A549 treated with Hydrocortisone at 1 μM for 4 hours (cell line): Measurements from ENCODE around the gene NPIPB8. TPM values are rescaled to one million over a fixed set of nuclear protein-coding genes. Genes with fewer than 3 reads are reported as not detected.

Source experiments
- total RNA-seq: library from RNA; stranded (reverse); fragments of 200-300 nt; extraction: Qiagen RNA extraction; gene quantifications from 5 replicates; pipeline ENCODE4 v1.2.3, GENCODE V29; 2022

Gene NPIPB8
- 0.62 TPM in 1 of 5 replicates, not detected in the others for total RNA-seq

DNA sequence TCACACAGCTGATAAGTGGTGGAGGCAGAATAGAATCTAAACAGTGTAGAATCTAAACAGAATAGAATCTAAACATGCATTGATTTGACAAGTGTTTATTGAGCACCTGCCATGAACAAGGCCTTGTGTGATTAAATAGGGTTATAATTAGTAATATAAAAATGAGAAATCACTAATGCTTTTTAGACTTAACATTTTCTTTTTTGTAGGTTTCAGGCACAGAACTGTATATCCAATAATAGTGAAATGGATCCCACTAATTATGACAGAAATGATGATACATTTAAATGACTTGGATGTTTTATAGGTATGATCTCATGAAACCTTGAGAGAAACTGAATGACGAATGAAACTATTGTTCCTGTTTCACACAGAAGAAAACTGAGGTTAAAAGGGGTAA lies at the start of gene NPIPB8:
Gene NPIPB8 (plus strand): TSS at position 301 of the 400 bp plus-strand sequence. CDS start 296 bp downstream, outside the sequence.

DNA sequence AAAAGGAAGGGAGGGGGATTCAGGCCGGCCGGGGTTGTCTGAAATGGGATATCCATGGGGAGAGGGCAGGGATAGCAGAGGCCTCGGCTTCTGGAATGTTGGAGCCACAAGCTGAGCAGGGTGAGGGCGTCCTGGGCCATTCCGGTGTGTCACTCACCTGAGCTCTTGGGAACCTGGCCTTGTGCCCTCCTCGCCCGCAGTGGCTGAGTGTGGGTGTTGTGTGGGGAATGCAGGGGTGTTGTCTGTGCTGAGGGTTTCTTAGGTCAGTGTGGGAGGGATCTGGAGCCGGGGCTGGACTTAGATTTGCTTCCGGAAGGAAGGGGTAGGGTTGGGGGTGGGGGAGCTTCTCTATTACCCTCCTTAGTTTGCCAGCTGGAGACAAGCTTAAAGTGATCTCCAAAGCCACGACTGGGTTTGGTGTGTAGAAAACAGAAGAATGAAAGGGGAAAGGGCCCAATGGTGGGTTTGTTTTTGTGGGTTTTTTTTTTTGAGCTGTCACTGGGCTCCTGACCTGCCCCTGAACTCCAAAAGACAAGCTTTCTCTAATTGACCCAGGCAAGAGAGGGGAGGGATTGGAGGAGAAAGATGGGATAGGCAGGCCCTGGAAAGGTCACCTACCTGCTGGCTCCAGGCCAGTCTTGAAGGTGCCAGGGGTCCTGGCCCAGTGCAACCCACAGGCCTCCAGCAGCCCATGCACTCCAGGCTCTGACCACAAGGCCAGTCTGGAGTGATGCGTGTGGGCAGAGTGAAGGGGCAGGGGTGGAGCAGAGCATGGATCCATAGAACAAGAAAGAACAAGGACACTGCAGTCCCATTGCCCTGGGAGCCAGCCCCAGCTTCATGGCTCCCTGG lies 40.8 kb upstream of the NPIPB8 start, which contains the start of gene SULT1A2:
Gene SULT1A2 (minus strand): TSS at position 211 of the 852 bp plus-strand sequence. CDS start 1,120 bp downstream, outside the sequence.

DNA sequence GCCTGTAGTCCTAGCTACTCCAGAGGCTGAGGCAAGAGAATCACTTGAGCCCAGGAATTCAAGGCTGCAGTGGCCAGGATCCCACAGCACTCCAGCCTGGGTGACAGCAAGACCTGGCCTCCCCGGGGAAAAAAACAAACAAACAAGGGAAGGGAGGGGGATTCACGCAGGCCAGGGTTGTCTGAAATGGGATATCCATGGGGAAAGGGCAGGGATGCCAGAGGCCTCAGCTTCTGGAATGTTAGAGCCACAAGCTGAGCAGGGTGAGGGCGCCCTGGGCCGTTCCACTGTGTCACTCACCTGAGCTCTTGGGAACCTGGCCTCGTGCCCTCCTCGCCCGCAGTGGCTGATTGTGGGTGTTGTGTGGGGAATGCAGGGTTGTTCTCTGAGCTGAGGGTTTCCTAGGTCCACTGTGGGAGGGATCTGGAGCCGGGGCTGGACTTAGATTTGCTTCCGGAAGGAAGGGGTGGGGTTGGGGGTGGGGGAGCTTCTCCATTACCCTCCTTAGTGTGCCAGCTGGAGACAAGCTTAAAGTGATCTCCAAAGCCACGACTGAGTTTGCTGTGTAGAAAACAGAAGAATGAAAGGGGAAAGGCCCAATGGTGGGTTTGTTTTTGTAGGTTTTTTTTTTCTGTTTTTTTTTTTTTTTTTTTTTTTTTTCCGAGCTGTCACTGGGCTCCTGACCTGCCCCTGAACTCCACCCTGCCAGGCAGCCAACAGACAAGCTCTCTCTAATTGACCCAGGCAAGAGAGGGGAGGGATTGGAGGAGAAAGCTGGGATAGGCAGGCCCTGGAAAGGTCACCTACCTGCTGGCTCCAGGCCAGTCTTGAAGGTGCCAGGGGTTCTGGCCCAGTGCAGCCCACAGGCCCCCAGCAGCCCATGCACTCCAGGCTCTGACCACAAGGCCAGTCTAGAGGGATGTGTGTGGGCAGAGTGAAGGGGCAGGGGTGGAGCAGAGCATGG lies 28.0 kb upstream of the NPIPB8 start, which contains the start of gene SULT1A1:
Gene SULT1A1 (minus strand): TSS at position 414 of the 964 bp plus-strand sequence. CDS start 1,189 bp downstream, outside the sequence.

Other genes with a start within 250 kb of the NPIPB8 start
- gene EIF3CL, start 234.2 kb upstream of the NPIPB8 start, total RNA-seq, result 68.3 to 86.2 TPM (median 73.4 TPM) in 5 replicates
- 0.17 to 0.46 TPM (median 0.25 TPM) in 4 of 5 replicates, not detected in the other for gene NPIPB7, start 165.7 kb upstream of the NPIPB8 start, total RNA-seq
- 24.1 to 38.1 TPM (median 32.8 TPM) in 5 replicates for gene CLN3, start 146.0 kb upstream of the NPIPB8 start, total RNA-seq
- 0.05 to 0.09 TPM (median 0.06 TPM) in 5 replicates for gene APOBR, start 143.4 kb upstream of the NPIPB8 start, total RNA-seq
- not detected in 5 replicates for gene IL27, start 131.2 kb upstream of the NPIPB8 start, total RNA-seq
- 8.6 to 24.3 TPM (median 16.1 TPM) in 5 replicates for gene NUPR1, start 99.1 kb upstream of the NPIPB8 start, total RNA-seq
- gene SGF29, start 84.1 kb upstream of the NPIPB8 start, total RNA-seq, result 20.5 to 24.3 TPM (median 22.4 TPM) in 5 replicates
- 0.06 to 0.12 TPM (median 0.07 TPM) in 4 of 5 replicates, not detected in the other for gene SULT1A2, start 41.0 kb upstream of the NPIPB8 start, total RNA-seq
- 5.2 to 6.5 TPM (median 6.0 TPM) in 5 replicates for gene SULT1A1, start 28.0 kb upstream of the NPIPB8 start, total RNA-seq
- 231 to 365 TPM (median 342 TPM) in 5 replicates for gene EIF3C, start 73.4 kb downstream of the NPIPB8 start, total RNA-seq
- 1.1 to 2.0 TPM (median 1.7 TPM) in 5 replicates for gene NPIPB9, start 113.7 kb downstream of the NPIPB8 start, total RNA-seq
- 102 to 127 TPM (median 120 TPM) in 5 replicates for gene ATXN2L, start 184.9 kb downstream of the NPIPB8 start, total RNA-seq
- gene TUFM, start 208.3 kb downstream of the NPIPB8 start, total RNA-seq, result 239 to 307 TPM (median 280 TPM) in 5 replicates
- gene SH2B1, start 225.8 kb downstream of the NPIPB8 start, total RNA-seq, result 25.4 to 30.3 TPM (median 28.2 TPM) in 5 replicates
- gene ATP2A1, start 240.4 kb downstream of the NPIPB8 start, total RNA-seq, result 1.9 to 3.6 TPM (median 2.1 TPM) in 5 replicates